NCI-H226 (cell line): ENCODE results near the gene SLC50A1.
A peak's percentile ranks its signal among the peaks of the same experiment; 100 is the strongest.

Experiments used
- DNase-seq: peaks from one replicate; pipeline ENCODE4 v3.0.0-alpha.2; 2015

The SLC50A1 gene

GRCh38 chr1:155171836-155172731 lies 36.4 kb downstream of the SLC50A1 start:
- no peak for DNase-seq

GRCh38 chr1:155172732-155173477 lies 37.3 kb downstream of the SLC50A1 start, which contains the start of gene KRTCAP2:
TSS of gene KRTCAP2 (minus strand) at chr1:155173304. CDS start at chr1:155173224, 80 bp downstream.
- peak; percentile 90 for DNase-seq

GRCh38 chr1:155173478-155174323 lies 38.0 kb downstream of the SLC50A1 start, which contains the start of gene TRIM46:
TSS of gene TRIM46 (plus strand) at chr1:155173849. CDS start at chr1:155173967, 118 bp downstream.
- DNase-seq, result no peak

GRCh38 chr1:155174324-155175280 lies 39.0 kb downstream of the SLC50A1 start:
- DNase-seq, result no peak

GRCh38 chr1:155175281-155175926 lies 39.8 kb downstream of the SLC50A1 start:
- no peak for DNase-seq

- no peak for DNase-seq
These were observed 40.3 kb downstream of the SLC50A1 start for GRCh38 chr1:155175927-155176371.

- DNase-seq, result peak; percentile 68
These were observed 41.0 kb downstream of the SLC50A1 start for GRCh38 chr1:155176544-155177071.

- no peak for DNase-seq
These were observed 41.7 kb downstream of the SLC50A1 start for GRCh38 chr1:155177192-155177917.

GRCh38 chr1:155177918-155178281 lies 42.2 kb downstream of the SLC50A1 start:
- no peak for DNase-seq

- DNase-seq, result no peak
These were observed 42.9 kb downstream of the SLC50A1 start for GRCh38 chr1:155178441-155179111.

GRCh38 chr1:155179112-155180031 lies 43.7 kb downstream of the SLC50A1 start:
- no peak for DNase-seq

GRCh38 chr1:155181371-155182051 lies 45.9 kb downstream of the SLC50A1 start:
- DNase-seq, result no peak

GRCh38 chr1:155182052-155182550 lies 46.4 kb downstream of the SLC50A1 start:
- no peak for DNase-seq

- no peak for DNase-seq
These were observed 48.1 kb downstream of the SLC50A1 start for GRCh38 chr1:155183775-155184221.

- no peak for DNase-seq
These were observed 48.7 kb downstream of the SLC50A1 start for GRCh38 chr1:155184351-155184811.

GRCh38 chr1:155184835-155185782 lies 49.5 kb downstream of the SLC50A1 start:
- DNase-seq, result no peak
